Inflammatory macrophage treated with lipopolysaccharide for 4 hours (primary cell): ENCODE measurements around the gene FAM168B.

Experiments
- DNase-seq: peaks from one replicate; pipeline ENCODE4 v3.0.0-alpha.2; 2020

Gene FAM168B

GRCh38 chr2:131039535-131039907 lies 53.7 kb downstream of the FAM168B start:
- DNase-seq = no peak

- DNase-seq = no peak
Observed at GRCh38 chr2:131039101-131039440, 54.2 kb downstream of the FAM168B start.

GRCh38 chr2:131038258-131039100 lies 54.8 kb downstream of the FAM168B start:
- DNase-seq = no peak

- DNase-seq = no peak
Observed at GRCh38 chr2:131037398-131038257, 55.6 kb downstream of the FAM168B start.

- DNase-seq = no peak
Observed at GRCh38 chr2:131036696-131037397, 56.4 kb downstream of the FAM168B start.

- DNase-seq = no peak
Observed at GRCh38 chr2:131036269-131036668, 57.0 kb downstream of the FAM168B start.

GRCh38 chr2:131035826-131036231 lies 57.4 kb downstream of the FAM168B start:
- no peak for DNase-seq

- DNase-seq = no peak
Observed at GRCh38 chr2:131035112-131035825, 58.0 kb downstream of the FAM168B start.

GRCh38 chr2:131034122-131035051 lies 58.9 kb downstream of the FAM168B start:
- no peak for DNase-seq

- no peak for DNase-seq
Observed at GRCh38 chr2:131033786-131034121, 59.5 kb downstream of the FAM168B start.

- DNase-seq = no peak
Observed at GRCh38 chr2:131032393-131032836, 60.8 kb downstream of the FAM168B start.

- DNase-seq = no peak
Observed at GRCh38 chr2:131031875-131032274, 61.4 kb downstream of the FAM168B start.

GRCh38 chr2:131031431-131031841 lies 61.8 kb downstream of the FAM168B start:
- no peak for DNase-seq

- no peak for DNase-seq
Observed at GRCh38 chr2:131030478-131030971, 62.7 kb downstream of the FAM168B start.

- DNase-seq = no peak
Observed at GRCh38 chr2:131029812-131030211, 63.4 kb downstream of the FAM168B start.

GRCh38 chr2:131027566-131028528 lies 65.4 kb downstream of the FAM168B start:
- DNase-seq = no peak

- DNase-seq = no peak
Observed at GRCh38 chr2:131026919-131027318, 66.3 kb downstream of the FAM168B start.

GRCh38 chr2:131023758-131024157 lies 69.5 kb downstream of the FAM168B start:
- DNase-seq = no peak

GRCh38 chr2:131022731-131023130 lies 70.5 kb downstream of the FAM168B start:
- no peak for DNase-seq
